Measurements from ENCODE around the gene ANKRD66.

The ANKRD66 gene

DNA sequence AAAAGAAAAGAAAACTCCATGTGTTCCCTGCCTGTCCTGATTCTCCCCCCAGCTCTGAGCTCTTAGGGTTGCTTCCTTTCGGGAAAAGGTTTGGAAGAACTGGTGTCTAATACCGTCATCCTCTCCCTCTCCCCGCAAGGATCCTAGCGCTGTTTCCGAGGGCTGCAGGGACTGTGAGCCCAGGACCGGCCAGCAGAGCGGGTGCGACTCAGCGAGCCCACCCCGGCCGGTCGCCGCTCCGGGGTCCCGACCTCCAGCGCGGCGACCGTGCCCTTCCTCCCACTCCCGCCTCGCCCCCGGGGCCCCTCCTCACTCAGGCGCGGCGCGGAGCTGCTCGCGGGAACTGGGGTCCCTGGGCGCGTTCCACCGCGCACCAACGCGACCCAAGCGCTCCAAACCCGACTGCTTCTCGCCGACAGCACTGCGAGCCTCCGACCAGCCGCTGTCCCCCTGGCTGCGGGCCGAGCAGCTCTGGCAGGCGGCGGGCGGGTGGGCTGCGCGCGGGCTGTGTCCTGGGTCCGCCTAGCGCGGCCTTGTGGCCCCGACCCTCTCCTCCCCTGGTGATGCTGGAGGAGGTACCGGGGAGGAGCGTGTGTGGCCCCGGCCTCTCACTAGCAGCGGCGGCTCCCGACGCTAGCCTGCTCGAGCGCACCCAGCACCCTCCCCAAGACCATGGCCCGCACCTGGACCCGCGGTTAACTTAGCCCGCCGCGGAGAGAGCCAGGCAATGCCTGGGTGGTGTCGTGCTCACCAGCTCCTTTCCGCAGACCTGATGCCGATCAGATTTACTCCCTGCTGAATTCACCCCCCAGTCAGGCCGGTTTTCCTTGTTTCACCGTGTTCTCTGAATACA lies 11.6 kb upstream of the ANKRD66 start, which contains the start of gene PLA2G7 (continued):
- TF ChIP-seq, protein P1, sequence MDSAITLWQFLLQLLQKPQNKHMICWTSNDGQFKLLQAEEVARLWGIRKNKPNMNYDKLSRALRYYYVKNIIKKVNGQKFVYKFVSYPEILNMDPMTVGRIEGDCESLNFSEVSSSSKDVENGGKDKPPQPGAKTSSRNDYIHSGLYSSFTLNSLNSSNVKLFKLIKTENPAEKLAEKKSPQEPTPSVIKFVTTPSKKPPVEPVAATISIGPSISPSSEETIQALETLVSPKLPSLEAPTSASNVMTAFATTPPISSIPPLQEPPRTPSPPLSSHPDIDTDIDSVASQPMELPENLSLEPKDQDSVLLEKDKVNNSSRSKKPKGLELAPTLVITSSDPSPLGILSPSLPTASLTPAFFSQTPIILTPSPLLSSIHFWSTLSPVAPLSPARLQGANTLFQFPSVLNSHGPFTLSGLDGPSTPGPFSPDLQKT (IDR thresholded peaks at IDR 0.05; ENCODE audit: borderline replicate concordance, low read depth, low read length), result no peak
- TF ChIP-seq ZBTB17 (tag by site-specific recombination; IDR thresholded peaks at IDR 0.05), result peak; percentile 85
- TF ChIP-seq ZNF76 (tag by site-specific recombination; IDR thresholded peaks at IDR 0.05; ENCODE audit: borderline replicate concordance, low read depth), result peak; percentile 72
- TF ChIP-seq, protein P2, sequence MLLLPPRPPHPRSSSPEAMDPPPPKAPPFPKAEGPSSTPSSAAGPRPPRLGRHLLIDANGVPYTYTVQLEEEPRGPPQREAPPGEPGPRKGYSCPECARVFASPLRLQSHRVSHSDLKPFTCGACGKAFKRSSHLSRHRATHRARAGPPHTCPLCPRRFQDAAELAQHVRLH (tag by site-specific recombination; IDR thresholded peaks at IDR 0.05), result no peak
- TF ChIP-seq ZNF324 (tag by site-specific recombination; IDR thresholded peaks at IDR 0.05), result no peak
- TF ChIP-seq GLIS2 (tag by site-specific recombination; IDR thresholded peaks at IDR 0.05), result peak; percentile 73; the same call in 1 of the 2 replicates
- 0 out of 2 replicates have a peak, but pooled peaks have one; percentile 30 for TF ChIP-seq ZNF2 (tag by site-specific recombination; IDR thresholded peaks at IDR 0.05)
- TF ChIP-seq ZNF623 (tag by site-specific recombination; IDR thresholded peaks at IDR 0.05), result no peak
- peak; percentile 42; the same call in 1 of the 2 replicates for TF ChIP-seq KLF1 (tag by site-specific recombination; IDR thresholded peaks at IDR 0.05)
- no peak for TF ChIP-seq ZNF670 (tag by site-specific recombination; IDR thresholded peaks at IDR 0.05; ENCODE audit: low read depth)
- peak; percentile 84 for TF ChIP-seq IKZF3 (tag by site-specific recombination; IDR thresholded peaks at IDR 0.05)
- no peak for TF ChIP-seq ZNF624 (tag by site-specific recombination; IDR thresholded peaks at IDR 0.05)
- TF ChIP-seq ZNF837 (tag by site-specific recombination; IDR thresholded peaks at IDR 0.05), result 0 out of 2 replicates have a peak, but pooled peaks have one; percentile 49
- TF ChIP-seq, protein P3, sequence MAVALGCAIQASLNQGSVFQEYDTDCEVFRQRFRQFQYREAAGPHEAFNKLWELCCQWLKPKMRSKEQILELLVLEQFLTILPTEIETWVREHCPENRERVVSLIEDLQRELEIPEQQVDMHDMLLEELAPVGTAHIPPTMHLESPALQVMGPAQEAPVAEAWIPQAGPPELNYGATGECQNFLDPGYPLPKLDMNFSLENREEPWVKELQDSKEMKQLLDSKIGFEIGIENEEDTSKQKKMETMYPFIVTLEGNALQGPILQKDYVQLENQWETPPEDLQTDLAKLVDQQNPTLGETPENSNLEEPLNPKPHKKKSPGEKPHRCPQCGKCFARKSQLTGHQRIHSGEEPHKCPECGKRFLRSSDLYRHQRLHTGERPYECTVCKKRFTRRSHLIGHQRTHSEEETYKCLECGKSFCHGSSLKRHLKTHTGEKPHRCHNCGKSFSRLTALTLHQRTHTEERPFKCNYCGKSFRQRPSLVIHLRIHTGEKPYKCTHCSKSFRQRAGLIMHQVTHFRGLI (tag by site-specific recombination; IDR thresholded peaks at IDR 0.05), result no peak
- peak; percentile 52 for TF ChIP-seq SP2 (tag by site-specific recombination; IDR thresholded peaks at IDR 0.05)
- no peak; the same call in 1 of the 2 replicates for TF ChIP-seq TRIM28 (IDR thresholded peaks at IDR 0.05; ENCODE audit: borderline replicate concordance, low read length)
- TF ChIP-seq, protein P4, sequence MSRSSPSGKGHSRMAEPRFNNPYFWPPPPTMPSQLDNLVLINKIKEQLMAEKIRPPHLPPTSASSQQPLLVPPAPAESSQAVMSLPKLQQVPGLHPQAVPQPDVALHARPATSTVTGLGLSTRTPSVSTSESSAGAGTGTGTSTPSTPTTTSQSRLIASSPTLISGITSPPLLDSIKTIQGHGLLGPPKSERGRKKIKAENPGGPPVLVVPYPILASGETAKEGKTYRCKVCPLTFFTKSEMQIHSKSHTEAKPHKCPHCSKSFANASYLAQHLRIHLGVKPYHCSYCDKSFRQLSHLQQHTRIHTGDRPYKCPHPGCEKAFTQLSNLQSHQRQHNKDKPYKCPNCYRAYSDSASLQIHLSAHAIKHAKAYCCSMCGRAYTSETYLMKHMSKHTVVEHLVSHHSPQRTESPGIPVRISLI (tag by site-specific recombination; IDR thresholded peaks at IDR 0.05), result no peak
- peak; percentile 38 for TF ChIP-seq ZNF121 (tag by site-specific recombination; IDR thresholded peaks at IDR 0.05)
- no peak for TF ChIP-seq ZNF585B (tag by site-specific recombination; IDR thresholded peaks at IDR 0.05)
- no peak for TF ChIP-seq ZNF404 (tag by site-specific recombination; IDR thresholded peaks at IDR 0.05)
- peak; percentile 87 for TF ChIP-seq SP3 (tag by site-specific recombination; IDR thresholded peaks at IDR 0.05)
- TF ChIP-seq ZEB2 (tag by site-specific recombination; IDR thresholded peaks at IDR 0.05), result 0 out of 2 replicates have a peak, but pooled peaks have one; percentile 39
- TF ChIP-seq, protein P5, sequence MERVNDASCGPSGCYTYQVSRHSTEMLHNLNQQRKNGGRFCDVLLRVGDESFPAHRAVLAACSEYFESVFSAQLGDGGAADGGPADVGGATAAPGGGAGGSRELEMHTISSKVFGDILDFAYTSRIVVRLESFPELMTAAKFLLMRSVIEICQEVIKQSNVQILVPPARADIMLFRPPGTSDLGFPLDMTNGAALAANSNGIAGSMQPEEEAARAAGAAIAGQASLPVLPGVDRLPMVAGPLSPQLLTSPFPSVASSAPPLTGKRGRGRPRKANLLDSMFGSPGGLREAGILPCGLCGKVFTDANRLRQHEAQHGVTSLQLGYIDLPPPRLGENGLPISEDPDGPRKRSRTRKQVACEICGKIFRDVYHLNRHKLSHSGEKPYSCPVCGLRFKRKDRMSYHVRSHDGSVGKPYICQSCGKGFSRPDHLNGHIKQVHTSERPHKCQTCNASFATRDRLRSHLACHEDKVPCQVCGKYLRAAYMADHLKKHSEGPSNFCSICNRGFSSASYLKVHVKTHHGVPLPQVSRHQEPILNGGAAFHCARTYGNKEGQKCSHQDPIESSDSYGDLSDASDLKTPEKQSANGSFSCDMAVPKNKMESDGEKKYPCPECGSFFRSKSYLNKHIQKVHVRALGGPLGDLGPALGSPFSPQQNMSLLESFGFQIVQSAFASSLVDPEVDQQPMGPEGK (tag by site-specific recombination; IDR thresholded peaks at IDR 0.05), result peak; percentile 64
- TF ChIP-seq, protein P6, sequence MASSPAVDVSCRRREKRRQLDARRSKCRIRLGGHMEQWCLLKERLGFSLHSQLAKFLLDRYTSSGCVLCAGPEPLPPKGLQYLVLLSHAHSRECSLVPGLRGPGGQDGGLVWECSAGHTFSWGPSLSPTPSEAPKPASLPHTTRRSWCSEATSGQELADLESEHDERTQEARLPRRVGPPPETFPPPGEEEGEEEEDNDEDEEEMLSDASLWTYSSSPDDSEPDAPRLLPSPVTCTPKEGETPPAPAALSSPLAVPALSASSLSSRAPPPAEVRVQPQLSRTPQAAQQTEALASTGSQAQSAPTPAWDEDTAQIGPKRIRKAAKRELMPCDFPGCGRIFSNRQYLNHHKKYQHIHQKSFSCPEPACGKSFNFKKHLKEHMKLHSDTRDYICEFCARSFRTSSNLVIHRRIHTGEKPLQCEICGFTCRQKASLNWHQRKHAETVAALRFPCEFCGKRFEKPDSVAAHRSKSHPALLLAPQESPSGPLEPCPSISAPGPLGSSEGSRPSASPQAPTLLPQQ (tag by site-specific recombination; IDR thresholded peaks at IDR 0.05), result 0 out of 2 replicates have a peak, but pooled peaks have one; percentile 31
- TF ChIP-seq KLF8 (tag by site-specific recombination; IDR thresholded peaks at IDR 0.05), result peak; percentile 30; the same call in 1 of the 2 replicates
- TF ChIP-seq ZXDB (tag by site-specific recombination; IDR thresholded peaks at IDR 0.05), result peak; percentile 11; the same call in 1 of the 2 replicates
- TF ChIP-seq ZBTB48 (tag by site-specific recombination; IDR thresholded peaks at IDR 0.05), result peak; percentile 69
- no peak for TF ChIP-seq ZNF211 (tag by site-specific recombination; IDR thresholded peaks at IDR 0.05; ENCODE audit: low read depth)
- no peak for TF ChIP-seq ZNF433 (tag by site-specific recombination; IDR thresholded peaks at IDR 0.05; ENCODE audit: low read depth)
- TF ChIP-seq ZNF747 (tag by site-specific recombination; IDR thresholded peaks at IDR 0.05), result no peak
- TF ChIP-seq, protein P7, sequence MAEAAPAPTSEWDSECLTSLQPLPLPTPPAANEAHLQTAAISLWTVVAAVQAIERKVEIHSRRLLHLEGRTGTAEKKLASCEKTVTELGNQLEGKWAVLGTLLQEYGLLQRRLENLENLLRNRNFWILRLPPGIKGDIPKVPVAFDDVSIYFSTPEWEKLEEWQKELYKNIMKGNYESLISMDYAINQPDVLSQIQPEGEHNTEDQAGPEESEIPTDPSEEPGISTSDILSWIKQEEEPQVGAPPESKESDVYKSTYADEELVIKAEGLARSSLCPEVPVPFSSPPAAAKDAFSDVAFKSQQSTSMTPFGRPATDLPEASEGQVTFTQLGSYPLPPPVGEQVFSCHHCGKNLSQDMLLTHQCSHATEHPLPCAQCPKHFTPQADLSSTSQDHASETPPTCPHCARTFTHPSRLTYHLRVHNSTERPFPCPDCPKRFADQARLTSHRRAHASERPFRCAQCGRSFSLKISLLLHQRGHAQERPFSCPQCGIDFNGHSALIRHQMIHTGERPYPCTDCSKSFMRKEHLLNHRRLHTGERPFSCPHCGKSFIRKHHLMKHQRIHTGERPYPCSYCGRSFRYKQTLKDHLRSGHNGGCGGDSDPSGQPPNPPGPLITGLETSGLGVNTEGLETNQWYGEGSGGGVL (tag by site-specific recombination; IDR thresholded peaks at IDR 0.05), result 0 out of 2 replicates have a peak, but pooled peaks have one; percentile 36
